Heart left ventricle (tissue), 13 donors: Measurements from ENCODE around the gene NOVA2.

Experiments
- POLR2A ChIP-seq, 2 donors: fragments of 450-650 bp; IDR thresholded peaks; one replicate each; pipeline ENCODE4 v1.6.1; 2017; ENCODE audit warnings: antibody characterized with exemption in 2 of 2, mild to moderate bottlenecking in 2 of 2, moderate library complexity in 2 of 2
- TF ChIP-seq, protein P1 (sequence below), 12 donors: fragments of 200-600 bp; sonication (generic) in 4 of 12; IDR thresholded peaks; one replicate each; pipeline versions ENCODE4 v1.5.0 to v1.8.0; 2018 to 2022; ENCODE audit warnings: antibody characterized with exemption in 12 of 12, mild to moderate bottlenecking in 5 of 12
- donor health status: ischemic (EF 13 %, LVEDD 7.1; RV severe dilation, severe dysfunction).
- donor health status: DM: no; HTN: yes; CAD: no.
- donor health status: DM: no; HTN: no; CAD: no.
- donor health status: ischemic (EF 25% LVEDD 6.9; RV normal size, moderate dysfunction).
- donor health status: ischemic (EF 25% LVEDD 5.7; RV mildly dilated, moderate dysfunction).
- donor health status: ischemic (EF 35%, LVEDD 5.7; RV mildly dilated, moderate dysfunction).
- donor health status: nonischemic (EF 11% LVEDD 7.7; RV severe dilation, severe dysfunction).
- donor health status: DM: yes; HTN: yes; CAD: no.
- donor health status: PGD.
- donor health status: ischemic (EF 29% LVEDD 5.4; RV normal size, mild dysfunction).
- donor health status: nonischemic (EF 23%, LVEDD 6.1; RV moderate dilation, normal function).

GRCh38 chr19:46015687-46016425, 42.2 kb upstream of the NOVA2 start:
- TF ChIP-seq, protein P1, sequence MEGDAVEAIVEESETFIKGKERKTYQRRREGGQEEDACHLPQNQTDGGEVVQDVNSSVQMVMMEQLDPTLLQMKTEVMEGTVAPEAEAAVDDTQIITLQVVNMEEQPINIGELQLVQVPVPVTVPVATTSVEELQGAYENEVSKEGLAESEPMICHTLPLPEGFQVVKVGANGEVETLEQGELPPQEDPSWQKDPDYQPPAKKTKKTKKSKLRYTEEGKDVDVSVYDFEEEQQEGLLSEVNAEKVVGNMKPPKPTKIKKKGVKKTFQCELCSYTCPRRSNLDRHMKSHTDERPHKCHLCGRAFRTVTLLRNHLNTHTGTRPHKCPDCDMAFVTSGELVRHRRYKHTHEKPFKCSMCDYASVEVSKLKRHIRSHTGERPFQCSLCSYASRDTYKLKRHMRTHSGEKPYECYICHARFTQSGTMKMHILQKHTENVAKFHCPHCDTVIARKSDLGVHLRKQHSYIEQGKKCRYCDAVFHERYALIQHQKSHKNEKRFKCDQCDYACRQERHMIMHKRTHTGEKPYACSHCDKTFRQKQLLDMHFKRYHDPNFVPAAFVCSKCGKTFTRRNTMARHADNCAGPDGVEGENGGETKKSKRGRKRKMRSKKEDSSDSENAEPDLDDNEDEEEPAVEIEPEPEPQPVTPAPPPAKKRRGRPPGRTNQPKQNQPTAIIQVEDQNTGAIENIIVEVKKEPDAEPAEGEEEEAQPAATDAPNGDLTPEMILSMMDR (IDR thresholded peaks at IDR 0.05) = no peak
- TF ChIP-seq POLR2A (IDR thresholded peaks at IDR 0.05) = no peak
